Activated CD4-positive, alpha-beta T cell treated with anti-CD3 and anti-CD28 coated beads for 1 hour (primary cell): ENCODE results near the gene CRYGN.

Experiments used
- DNase-seq: peaks from one replicate; pipeline ENCODE4 v3.0.0-alpha.2; 2020

The CRYGN gene

DNA sequence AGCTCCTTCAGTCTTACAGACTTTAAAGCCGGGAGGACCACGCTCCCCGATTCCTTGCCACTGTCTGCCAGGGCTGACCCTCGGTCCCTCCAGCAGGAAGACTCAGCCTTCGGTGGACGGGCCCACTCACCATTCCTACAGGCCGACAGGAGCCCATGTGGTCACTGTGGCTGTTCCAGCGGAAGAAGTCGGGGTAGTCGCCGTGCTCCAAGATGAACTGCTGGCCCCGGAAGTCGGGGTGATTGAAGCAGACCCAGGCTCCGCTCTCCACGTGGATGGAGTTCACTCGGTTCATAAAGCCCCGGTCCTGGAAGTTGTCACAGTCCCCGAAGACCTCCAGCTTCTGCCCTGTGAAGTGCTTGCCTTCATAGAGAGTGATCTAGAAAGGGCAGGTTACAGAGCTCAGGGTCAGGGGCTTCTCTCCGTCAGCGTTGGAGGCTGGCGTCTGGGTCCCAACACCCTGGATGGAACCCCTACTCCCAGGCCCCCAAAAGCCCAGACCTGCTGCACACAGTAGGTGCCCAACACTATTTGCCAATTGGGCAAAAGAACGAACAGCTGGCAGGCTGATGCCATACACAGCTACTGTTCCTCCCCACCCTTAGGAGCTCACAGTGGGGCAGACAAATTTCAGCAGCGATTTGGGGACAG lies 1.9 kb downstream of the CRYGN start:
- DNase-seq, result no peak

DNA sequence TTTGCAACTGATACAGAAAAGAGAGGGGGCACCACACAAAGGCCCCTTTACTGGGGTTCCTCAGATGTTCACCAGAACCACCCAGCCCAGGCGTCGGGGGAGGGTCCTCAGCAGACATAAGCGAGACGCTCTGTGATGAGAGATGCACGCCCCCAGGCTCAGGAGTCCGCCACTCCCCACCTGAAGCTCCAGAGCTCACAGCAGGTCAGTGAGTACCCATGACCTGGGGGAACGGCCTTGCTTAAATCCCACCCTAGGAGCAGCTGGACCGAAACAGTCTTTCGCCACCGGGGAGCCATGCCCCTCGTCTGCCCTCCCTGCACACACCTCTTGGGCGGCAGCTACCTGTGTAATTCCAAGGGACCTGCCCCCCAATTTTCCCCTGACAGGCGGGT lies 2.8 kb downstream of the CRYGN start:
- DNase-seq, result no peak

DNA sequence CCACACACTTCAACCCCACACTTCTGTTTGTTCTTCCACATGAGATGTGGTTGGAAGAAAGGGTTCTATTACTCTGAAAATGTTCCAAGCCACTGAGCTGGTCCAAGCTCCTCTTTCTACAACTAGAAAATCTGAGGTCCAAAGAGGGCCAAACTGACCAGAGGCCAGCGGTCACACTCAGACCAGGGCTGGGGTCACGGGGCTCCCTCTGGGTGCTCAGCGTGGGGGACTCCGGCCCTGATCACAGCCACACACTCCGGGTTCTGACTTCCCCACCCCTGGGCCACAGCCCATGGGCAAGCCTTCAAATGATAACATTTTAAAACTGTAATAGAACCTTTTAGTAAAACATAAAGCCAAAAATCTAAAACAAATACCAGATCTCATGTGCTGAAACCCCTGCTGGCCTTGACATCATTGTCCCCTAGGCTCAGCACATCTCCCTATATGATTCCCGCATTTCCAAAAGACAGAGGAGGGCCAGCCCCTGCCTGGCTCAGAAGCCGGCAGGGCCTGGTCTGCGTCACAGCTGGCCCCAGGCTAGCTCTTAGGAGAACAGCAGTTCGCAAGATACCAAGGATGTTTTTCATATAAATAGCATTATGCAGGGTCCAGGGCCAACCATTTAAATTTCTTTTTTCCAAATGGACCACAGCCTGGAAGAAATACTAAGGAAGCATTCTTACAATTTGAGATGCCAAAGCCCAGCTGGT lies 3.3 kb downstream of the CRYGN start:
- DNase-seq, result no peak

DNA sequence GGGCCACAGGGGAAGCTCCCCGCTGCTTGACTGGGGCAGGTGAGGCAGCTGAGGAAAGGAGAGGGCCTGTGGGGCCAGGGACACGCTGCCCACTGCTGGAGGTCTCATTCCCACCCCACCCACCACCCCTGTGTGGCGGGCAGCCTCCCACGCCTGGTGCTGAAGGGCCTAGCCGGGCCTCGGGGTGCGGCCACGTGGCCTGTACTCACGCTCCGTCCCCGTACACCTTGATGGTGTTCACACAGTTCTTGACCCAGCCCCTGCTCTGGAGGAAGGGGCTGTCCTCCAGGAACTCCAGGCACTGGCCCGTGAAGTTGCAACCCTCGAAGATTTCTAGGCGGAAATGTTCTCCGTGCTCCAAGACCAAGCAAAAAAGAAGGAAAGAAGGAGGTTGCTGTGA lies 4.0 kb downstream of the CRYGN start:
- no peak for DNase-seq

DNA sequence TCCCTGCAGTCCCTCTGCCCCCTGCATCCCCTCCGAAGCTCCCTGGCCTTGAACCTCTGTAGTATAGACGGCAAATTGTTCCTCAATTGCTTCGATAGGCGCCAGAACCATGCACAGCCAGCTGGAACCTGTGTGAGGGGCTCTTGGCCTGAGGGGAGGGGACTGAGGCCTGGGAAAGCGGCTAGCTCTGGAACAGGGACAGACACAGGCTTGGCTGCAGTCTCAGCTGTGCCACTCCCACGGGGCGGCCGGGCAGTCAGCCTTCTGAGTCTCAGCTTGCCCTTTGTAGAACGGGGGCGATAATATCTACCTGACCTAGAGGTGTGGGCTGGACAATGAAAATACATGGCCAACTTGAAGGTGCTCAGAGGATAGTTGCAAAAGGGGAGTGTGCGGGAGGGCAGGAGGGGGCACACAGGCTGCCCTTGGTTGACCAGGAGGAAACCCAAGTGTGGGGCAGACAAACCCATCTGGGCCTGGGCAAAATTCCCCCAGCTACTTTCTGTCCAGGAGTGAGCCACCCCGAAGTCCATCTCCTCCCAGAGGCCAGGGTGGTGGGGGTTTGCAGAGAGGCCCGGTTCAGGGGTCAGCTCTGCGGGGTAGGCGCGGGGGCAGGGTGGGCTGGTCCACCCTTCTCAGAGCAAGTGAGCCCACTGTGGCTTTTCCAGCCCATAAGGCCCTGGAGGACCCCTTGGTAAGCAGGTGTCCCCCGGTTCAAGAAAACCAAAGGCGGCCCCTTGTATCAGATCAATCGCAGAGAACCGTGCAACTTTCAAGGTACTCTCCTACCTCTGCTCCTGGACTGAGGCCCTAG lies 4.6 kb downstream of the CRYGN start:
- no peak for DNase-seq

DNA sequence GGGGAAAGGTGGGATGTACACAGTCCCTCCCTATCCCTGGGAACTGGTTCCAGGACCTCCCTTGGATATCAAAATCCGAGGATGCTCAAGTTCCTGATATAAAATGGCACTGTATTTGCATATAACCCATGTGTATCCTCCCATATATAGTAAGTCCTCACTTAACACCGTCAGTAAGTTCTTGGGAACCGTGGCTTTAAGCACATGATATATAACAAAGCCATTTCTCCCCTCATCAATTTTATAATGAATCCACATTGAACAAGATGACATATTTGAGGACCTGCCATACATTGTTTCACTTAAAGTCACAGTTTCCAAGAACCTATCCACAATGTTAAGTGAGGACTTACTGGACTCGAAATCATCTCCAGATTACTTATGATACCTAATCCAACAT lies 5.4 kb downstream of the CRYGN start:
- DNase-seq, result no peak

DNA sequence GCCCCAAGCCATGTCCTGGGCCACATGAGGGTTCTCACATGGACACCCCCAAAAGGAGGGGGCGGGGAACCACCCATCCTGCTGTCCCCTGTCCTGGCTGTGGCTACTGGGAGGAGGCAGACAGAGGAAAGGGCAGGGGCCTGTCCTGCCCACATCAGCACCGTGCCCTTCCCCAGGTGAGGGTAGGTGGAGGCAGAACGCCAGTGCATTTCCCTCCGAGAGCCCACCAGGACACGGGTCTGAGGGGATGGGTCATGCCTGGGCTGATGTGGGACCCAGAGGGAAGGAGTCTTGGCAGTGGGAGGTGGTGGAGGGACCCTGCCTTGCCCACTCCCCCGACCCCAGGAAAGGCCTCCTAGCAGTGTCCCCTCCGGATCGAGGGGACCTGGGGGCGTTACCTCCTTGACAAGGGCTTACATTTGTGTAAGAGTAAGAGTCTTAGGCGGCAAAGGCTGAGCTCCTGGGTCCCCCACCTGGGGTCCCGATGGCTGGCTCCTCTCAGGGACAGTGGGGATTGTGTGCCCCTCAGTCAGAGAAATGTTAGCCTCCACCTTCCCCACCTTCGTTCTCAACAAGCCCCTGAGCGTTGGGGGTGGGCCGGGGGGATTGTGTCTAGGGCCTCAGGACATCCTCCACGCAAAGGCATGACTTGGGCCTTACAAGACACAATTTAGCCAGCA lies 6.1 kb downstream of the CRYGN start:
- no peak for DNase-seq

DNA sequence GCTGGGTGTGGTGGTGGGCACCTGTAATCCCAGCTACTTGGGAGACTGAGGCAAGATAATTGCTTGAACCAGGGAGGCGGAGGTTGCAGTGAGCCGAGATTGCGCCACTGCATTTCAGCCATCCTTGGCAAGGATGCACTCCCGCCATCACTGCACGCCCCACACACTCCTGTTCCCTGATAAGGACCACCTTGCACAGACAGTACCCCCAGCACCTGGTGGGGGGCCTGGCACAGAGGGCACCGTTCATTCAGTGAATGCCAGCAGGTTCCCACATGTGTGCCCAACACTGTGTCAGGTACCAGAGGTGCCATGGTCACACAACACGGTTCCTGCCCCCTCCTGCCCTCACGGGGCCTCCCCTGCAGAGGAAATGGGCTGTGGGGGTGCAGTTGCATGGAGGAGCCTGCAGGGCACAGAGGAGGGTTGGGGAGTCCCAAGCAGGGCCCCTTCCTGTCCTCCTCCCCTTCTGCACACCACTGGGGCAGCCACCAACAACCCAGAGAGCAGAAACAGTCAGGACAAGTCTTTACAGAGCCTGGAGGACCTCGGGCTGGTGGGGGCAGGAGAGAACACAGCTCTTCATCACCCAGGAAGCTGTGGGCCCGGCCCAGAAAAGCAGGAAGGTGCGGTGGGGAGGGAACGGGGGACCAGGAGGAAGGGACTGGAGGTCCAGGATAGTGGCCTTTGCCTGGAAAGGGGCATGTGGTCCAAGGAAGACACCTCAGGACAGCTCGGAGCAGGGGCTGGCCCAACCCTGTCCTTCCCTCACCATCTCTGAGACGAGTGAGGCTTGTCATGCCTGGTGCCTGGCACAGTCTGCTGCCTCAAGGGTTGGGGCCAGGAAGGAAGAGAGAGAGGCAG lies 7.1 kb downstream of the CRYGN start:
- DNase-seq, result no peak

DNA sequence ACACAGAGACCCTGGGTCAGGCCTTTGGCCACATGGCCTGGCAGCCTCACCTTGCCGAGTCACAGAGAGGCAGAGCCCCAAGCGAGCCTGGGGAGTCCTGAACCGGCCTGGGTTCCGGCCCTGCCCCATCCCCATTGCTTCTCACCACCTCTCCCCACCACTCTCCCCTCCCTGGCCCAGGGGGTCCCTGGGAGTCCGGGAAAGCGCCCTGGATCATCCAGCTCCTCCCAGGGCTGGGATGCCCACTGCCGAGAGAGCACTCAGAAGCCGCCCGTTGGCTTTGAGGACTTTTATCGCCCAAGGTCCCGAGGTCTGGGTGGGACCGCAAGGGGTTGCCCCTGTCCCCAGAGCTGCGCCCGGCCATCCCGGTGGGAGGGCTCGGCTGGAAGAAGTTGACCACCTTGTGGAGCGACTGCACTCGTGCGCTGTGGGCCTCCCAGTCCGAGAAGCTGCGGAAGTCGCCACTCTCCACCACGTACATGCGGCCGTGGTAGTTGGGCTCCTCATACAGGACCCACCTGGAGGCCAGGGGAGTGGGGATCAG lies 8.1 kb downstream of the CRYGN start:
- DNase-seq, result no peak

DNA sequence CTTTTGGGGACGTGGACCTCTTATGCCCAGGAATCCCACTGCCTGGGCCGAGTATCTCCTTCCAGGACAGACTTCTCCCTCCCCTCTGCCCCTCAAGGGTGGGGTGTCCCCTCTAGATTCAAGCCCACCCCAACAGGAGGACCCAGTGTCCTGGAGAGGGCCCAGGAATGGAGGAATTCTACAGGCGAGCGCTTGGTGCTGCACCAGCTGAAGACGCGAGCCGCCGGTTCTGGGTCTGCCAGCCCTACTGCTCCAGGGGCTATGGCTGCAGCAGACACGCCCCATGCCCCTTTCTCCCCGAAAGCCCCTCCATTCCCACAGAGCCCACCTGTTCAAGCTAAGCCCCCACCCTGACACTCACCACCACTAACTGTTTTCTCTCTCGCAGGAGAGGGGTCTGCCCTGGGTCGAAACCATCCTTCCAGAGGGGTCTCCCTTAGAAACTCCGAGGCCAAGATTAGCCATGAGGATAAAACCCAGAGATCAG lies 8.6 kb downstream of the CRYGN start:
- no peak for DNase-seq

DNA sequence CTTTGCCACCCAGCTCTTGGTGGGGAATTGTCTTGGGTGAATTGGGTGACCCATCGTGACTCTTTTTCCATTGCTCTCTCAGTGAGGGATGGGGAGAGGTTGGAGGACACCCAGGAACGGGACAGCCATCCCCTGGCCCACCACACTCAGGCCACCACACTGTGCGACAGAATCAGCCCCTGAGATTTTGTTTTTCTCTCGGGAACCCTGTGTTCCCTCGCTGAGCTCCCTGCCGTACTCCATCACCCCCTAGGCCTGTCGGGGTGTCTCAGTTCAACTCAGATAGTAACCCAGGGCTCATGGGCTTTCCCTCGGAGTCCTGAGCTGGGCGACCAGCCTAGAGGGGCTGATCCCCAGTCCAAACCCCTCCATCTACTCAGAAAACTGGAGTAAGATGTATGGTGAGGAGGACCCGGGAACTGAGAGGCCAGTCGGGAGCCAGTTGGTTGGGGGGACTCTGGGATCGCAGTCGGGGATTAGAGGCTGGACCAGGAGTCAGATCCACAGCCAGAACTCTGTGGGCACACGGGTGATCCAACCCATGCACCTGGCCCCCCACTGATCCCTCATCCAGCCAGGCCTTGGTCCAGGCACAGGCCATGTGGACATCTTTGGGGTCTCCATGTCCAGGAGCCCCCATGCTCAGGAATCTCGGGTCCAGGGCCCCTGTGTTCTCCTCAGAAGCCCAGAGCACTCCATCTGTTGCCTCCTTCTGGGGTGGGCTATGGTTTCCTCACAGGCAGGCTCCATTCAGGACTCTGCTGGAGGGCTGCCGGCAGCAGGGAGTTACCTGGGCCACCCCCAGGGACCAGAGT lies 9.3 kb downstream of the CRYGN start:
- DNase-seq, result no peak

DNA sequence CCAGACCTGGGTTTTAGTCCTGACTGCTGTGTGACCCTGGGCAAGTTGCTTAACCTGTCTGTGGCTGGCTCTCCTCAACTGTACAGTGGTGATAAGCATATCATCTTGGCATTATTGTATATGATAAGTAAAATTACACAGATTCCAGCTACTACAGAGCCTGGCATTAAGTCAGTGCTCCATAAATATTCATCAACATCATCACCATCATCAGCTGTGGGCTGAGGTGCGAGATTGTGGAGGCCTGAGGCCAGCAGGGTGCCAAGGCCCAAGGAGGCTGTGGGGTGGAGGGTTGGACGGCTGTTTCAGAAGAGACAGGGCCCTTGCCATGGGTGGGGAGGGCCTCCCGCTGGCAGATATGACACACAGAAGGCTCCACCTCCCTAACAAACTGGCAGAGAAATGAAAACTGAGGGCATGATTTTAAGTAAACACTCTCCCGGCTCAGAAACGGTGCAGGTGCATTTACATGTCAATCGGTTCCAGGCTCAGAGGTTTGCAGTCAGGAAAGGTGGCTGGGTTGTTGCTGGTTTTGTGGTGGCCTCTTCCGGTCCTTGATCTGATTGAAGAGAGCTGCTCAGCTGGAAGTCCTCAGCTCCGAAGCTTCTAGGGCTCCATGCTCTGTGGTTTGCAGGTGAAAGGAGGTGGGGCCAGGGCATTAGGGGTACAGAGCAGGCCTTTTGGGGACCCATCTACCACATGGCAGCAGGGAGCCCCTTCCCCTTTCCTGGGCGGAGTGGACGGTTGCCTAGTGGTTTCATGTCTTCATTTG lies 10.2 kb downstream of the CRYGN start:
- peak; percentile 42 for DNase-seq

DNA sequence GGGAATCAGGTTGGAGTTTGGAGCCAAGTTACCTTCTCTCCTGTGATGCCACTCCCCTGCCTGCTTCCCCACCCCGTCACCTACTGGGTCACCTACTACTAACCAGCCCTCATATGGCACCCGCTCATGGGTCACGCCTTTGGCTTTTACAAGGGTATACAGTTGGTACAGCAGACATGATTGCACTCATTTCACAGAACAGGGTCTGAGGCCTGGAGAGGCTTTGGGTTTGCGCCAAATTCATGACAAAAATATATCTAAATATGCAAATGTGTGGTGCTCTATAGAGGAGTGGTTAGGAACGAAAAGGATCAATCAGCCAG lies 10.7 kb downstream of the CRYGN start:
- DNase-seq, result no peak

DNA sequence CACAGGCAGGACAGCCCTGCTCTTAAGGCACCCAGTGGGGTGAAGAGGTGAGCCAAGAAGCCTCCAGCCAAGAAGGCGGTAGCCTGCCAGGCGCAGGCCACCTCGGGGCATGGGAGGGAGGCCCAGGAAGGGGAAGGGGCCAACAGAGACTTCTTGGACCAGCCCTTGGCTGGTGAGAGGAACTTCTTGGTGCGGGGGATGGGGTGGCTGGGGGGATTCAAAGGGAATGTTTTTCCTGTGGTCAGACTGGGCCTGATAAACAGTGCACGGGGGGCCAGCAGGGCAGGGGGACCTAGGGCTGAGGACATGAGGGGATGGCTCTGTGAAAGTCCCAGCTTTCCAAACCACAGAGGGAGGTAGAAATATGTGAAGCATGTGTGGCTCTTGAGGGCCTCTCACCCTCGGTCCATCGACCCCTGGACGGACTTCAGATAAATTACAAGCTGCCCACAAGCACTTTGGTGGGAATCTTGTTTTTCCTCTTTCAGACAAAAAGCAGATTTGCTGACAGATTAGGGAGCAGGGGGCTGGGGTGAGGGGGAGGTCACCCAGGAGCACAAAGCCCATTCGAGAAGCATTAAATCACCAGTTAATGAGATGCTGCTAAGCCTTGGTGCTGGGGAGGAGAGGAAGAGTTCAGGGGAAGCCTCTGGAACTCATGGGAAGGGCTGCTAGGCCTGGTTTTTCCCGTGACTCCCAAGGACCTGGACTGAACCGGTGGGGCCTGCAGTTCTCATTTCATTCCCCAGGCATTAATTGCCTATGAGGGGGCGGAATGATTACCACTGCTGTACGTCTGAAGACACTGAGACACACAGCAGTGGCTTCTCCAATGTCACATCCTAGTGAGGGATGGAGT lies 11.3 kb downstream of the CRYGN start:
- DNase-seq, result no peak

DNA sequence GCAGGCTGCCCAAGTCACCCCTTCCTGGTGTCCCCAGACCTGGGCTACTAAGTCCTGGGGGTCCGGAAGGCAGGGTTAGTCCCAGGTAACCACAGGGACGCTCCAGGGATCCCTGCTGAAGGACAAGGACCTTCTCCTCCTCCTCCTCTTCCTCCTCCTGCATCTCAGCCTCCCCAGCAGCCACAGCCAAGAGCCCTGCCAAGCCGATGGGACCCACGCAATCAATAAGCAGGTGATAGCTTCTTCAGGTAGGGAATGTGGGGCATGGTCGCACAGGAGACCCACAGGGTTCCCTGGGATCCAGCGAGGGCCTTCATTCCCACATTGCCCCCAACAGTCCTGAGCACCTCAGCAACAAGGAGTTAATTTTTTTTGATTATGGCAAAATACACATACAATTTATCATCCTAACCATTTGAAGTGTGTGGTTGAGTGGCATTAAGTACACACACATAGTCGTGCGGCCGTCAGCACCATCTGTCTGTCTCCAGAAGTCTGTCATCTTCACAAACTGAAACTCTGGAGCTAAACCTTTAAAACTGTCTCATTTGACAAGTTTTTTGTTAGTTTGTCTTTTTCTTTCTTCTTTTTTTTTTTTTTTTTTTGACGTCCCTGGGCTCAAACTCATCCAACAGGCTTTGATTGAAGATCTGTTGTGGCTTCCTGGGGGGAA lies 12.1 kb downstream of the CRYGN start:
- no peak for DNase-seq

DNA sequence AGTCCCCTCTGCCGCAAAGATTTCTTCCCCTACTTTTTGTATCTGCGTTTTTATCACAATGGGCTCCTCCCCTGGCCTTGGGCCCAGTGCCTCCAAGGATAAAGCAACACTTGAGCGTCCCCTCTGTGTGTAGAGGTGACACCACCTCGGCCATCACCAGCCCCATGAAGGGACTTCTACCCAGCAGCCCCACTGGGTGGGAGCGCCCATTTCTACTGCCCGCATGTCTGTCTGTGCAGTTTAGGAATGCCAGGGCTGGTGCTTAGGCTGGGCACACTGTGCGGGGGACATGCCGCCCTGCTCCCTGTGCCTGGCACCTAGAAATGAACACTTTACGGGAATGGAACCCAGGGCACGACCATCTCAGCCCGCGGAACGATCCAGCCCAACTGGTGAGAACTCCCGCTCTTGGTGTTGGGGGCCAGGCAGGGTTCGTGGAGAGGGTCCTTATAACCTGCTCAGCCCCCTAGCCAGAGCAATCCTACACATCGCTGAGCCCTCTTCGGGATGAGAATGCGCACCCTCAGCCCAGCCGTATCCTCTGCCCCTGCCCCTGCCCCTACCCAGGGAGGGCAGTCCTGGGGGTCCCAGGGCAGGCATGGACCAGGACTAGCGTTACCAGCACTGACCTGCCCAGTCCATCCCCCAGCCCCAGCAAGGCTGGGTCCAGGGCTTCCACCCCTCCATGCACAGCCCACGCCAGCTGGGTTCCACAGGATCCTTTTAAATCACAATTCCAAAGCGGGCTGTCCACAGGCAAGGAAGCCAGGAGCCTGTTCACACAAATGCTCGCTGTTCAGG lies 12.8 kb downstream of the CRYGN start:
- DNase-seq, result no peak

DNA sequence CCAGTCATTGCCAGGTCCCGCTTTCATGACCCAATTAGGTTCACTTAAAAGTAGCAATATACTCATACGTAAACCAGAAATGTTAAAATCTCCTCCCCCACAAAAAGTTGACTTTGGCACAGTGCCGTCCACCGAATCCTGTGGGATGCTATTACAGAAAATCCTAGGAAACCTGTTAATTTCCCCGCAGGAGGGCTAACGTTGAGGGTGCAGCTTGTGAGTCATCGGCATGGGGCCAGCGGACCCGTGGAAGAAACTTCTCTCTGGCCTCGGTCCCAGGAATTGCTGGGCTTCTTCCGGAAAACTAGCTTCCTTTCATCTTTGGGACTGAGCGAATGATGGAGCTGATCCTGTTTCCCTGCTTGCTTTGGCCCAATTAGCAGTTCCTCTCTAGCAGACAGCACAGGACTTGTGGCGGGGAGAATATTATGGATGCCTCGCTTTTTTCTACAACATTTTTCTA lies 13.5 kb downstream of the CRYGN start:
- DNase-seq, result no peak
